Neural cell (in vitro differentiated cells): ENCODE results near the gene PLA2G2C. TPM values are rescaled to one million over a fixed set of nuclear protein-coding genes. Genes with fewer than 3 reads are reported as not detected.
"Not testable (repeated sequence)": the region's sequence is repeated elsewhere in the genome, so short reads cannot be mapped to it uniquely, and the experiment has no call there.

Source experiments
- H2AFZ ChIP-seq: fragments of 200-600, 300-800 bp; sonication (generic), shearing (Covaris generic); 2 replicates; pipeline ENCODE4 v1.6.0; 2014; ENCODE audit warnings: low read depth, mild to moderate bottlenecking, antibody characterized with exemption, low read length, moderate library complexity
- H3F3A ChIP-seq: fragments of 200-600 bp; shearing (Covaris generic); 2 replicates; pipeline ENCODE4 v1.6.1; 2016; ENCODE audit warnings: mild to moderate bottlenecking, moderate library complexity, mixed read lengths, antibody characterized with exemption, low read length; ENCODE audit not compliant: insufficient read depth, poor library complexity, severe bottlenecking
- H3K27ac ChIP-seq: fragments of 200-600, 300-800 bp; sonication (generic), shearing (Covaris generic); 2 replicates; pipeline ENCODE4 v1.5.1; 2014; ENCODE audit warnings: mild to moderate bottlenecking, low read length, moderate library complexity
- H3K27me3 ChIP-seq: fragments of 300-800, 200-600 bp; sonication (generic), shearing (Covaris generic); 2 replicates; pipeline ENCODE4 v1.6.0; 2014; ENCODE audit warnings: mild to moderate bottlenecking, low read depth, low read length, moderate library complexity; ENCODE audit not compliant: insufficient read depth
- H3K36me3 ChIP-seq: fragments of 300-800, 200-600 bp; sonication (generic), shearing (Covaris generic); 2 replicates; pipeline ENCODE4 v1.5.1; 2014; ENCODE audit warnings: mild to moderate bottlenecking, antibody characterized with exemption, low read length, moderate library complexity; ENCODE audit not compliant: insufficient read depth
- H3K4me2 ChIP-seq: fragments of 300-800, 200-600 bp; sonication (generic), shearing (Covaris generic); 2 replicates; pipeline ENCODE4 v1.6.0; 2014; ENCODE audit warnings: mild to moderate bottlenecking, low read length
- H3K4me3 ChIP-seq: fragments of 300-800, 200-600 bp; sonication (generic), shearing (Covaris generic); 2 replicates; pipeline ENCODE4 v1.5.1; 2014; ENCODE audit warnings: mild to moderate bottlenecking, low read length, moderate library complexity
- H3K79me2 ChIP-seq: fragments of 200-600 bp; shearing (Covaris generic); replicated peaks from 2 replicates; pipeline ENCODE4 v1.6.0; 2014; ENCODE audit warnings: mild to moderate bottlenecking, low read length, moderate library complexity; ENCODE audit not compliant: insufficient read depth
- H3K9ac ChIP-seq: fragments of 300-800, 200-600 bp; sonication (generic), shearing (Covaris generic); 2 replicates; pipeline ENCODE4 v1.6.1; 2016; ENCODE audit warnings: mild to moderate bottlenecking, low read length, mixed read lengths
- H3K9me2 ChIP-seq: fragments of 200-600 bp; shearing (Covaris generic); 2 replicates; pipeline ENCODE4 v1.6.1; 2016; ENCODE audit warnings: mild to moderate bottlenecking, low read length, mixed read lengths; ENCODE audit not compliant: insufficient read depth
- H3K9me3 ChIP-seq: fragments of 200-600, 300-800 bp; sonication (generic), shearing (Covaris generic); 2 replicates; pipeline ENCODE4 v1.6.1; 2016; ENCODE audit warnings: mild to moderate bottlenecking, mixed run types, low read length, moderate library complexity, mixed read lengths
- H4K20me1 ChIP-seq: fragments of 200-600 bp; shearing (Covaris generic); 2 replicates; pipeline ENCODE4 v1.6.1; 2016; ENCODE audit warnings: mild to moderate bottlenecking, mixed run types; ENCODE audit not compliant: insufficient read depth
- CTCF ChIP-seq: fragments of 450-650 bp; IDR thresholded peaks from 2 replicates; pipeline ENCODE4 v1.5.1; 2014; ENCODE audit warnings: antibody characterized with exemption, mild to moderate bottlenecking, moderate library complexity; ENCODE audit not compliant: poor library complexity, severe bottlenecking
- EP300 ChIP-seq: fragments of 450-650 bp; conservative IDR thresholded peaks from 2 replicates; pipeline ENCODE4 v1.6.1; 2014; ENCODE audit warnings: antibody characterized with exemption, mild to moderate bottlenecking, moderate library complexity; ENCODE audit not compliant: poor library complexity, severe bottlenecking
- EZH2 ChIP-seq: fragments of 200-600, 300-800 bp; shearing (Covaris generic), sonication (generic); IDR thresholded peaks from 2 replicates; pipeline ENCODE4 v1.6.1; 2014; ENCODE audit warnings: antibody characterized with exemption, low read length, borderline replicate concordance, mild to moderate bottlenecking; ENCODE audit not compliant: insufficient read depth, poor library complexity, severe bottlenecking
- MXI1 ChIP-seq: fragments of 450-650 bp; conservative IDR thresholded peaks from 2 replicates; pipeline ENCODE4 v1.6.1; 2014; ENCODE audit warnings: antibody characterized with exemption, mild to moderate bottlenecking; ENCODE audit not compliant: poor library complexity, severe bottlenecking
- POLR2AphosphoS5 ChIP-seq: IDR thresholded peaks from 2 replicates; pipeline ENCODE4 v1.6.1; 2012
- RAD21 ChIP-seq: fragments of 450-650 bp; conservative IDR thresholded peaks from 2 replicates; pipeline ENCODE4 v1.6.1; 2014; ENCODE audit warnings: antibody characterized with exemption, mild to moderate bottlenecking, moderate library complexity
- REST ChIP-seq: IDR thresholded peaks from 2 replicates; pipeline ENCODE4 v1.6.1; 2012; ENCODE audit warnings: borderline replicate concordance
- SMC3 ChIP-seq: fragments of 450-650 bp; conservative IDR thresholded peaks from 2 replicates; pipeline ENCODE4 v1.6.1; 2014; ENCODE audit warnings: antibody characterized with exemption, mild to moderate bottlenecking, moderate library complexity; ENCODE audit not compliant: poor library complexity
- TAF1 ChIP-seq: IDR thresholded peaks from 2 replicates; pipeline ENCODE4 v1.6.1; 2012; ENCODE audit warnings: low read depth
- polyA plus RNA-seq: library from polyadenylated mRNA; depleted of rRNA; stranded (reverse); fragments of >200 nt; gene quantifications from 2 replicates; pipeline ENCODE4 v1.2.3, GENCODE V29; 2014

Gene PLA2G2C
- polyA plus RNA-seq, 1 donor from 2014 or later, result not detected

GRCh38 chr1:20223106-20223505 lies 36.8 kb upstream of the PLA2G2C start:
- Histone ChIP-seq H3K79me2 (no peaks in the 10 kb centered on the region), H3K9me3 (no peaks in the 10 kb centered on the region), H3K9me2 (no peaks in the 10 kb centered on the region), H3K27ac (no peak overlapping the region), H3F3A (no peaks in the 10 kb centered on the region), H3K4me2 (no peak overlapping the region), H3K9ac (no peak overlapping the region), H3K27me3 (no peaks in the 10 kb centered on the region), H3K36me3 (no peaks in the 10 kb centered on the region), H2AFZ (no peak overlapping the region), H3K4me3 (no peak overlapping the region), H4K20me1 (no peaks in the 10 kb centered on the region)
- no peak for TF ChIP-seq EP300
- no peak for TF ChIP-seq POLR2AphosphoS5
- no peak for TF ChIP-seq REST
- TF ChIP-seq CTCF, result no peak
- no peak for TF ChIP-seq RAD21
- TF ChIP-seq TAF1, result no peak
- no peak for TF ChIP-seq MXI1
- TF ChIP-seq SMC3, result no peak
- TF ChIP-seq EZH2, result no peak

GRCh38 chr1:20220036-20220435 lies 33.7 kb upstream of the PLA2G2C start:
- Histone ChIP-seq H3K9ac (no peak overlapping the region), H3K36me3 (no peaks in the 10 kb centered on the region), H3K4me3 (no peak overlapping the region), H2AFZ (no peak overlapping the region), H4K20me1 (no peaks in the 10 kb centered on the region), H3K9me2 (no peaks in the 10 kb centered on the region), H3K4me2 (no peak overlapping the region), H3K9me3 (no peaks in the 10 kb centered on the region), H3K27ac (no peak overlapping the region), H3K27me3 (no peaks in the 10 kb centered on the region), H3F3A (no peaks in the 10 kb centered on the region), H3K79me2 (no peaks in the 10 kb centered on the region)
- TF ChIP-seq REST, result no peak
- no peak for TF ChIP-seq RAD21
- no peak for TF ChIP-seq POLR2AphosphoS5
- TF ChIP-seq EP300, result no peak
- no peak for TF ChIP-seq CTCF
- TF ChIP-seq EZH2, result no peak
- TF ChIP-seq MXI1, result no peak
- no peak for TF ChIP-seq SMC3
- no peak for TF ChIP-seq TAF1

DNA sequence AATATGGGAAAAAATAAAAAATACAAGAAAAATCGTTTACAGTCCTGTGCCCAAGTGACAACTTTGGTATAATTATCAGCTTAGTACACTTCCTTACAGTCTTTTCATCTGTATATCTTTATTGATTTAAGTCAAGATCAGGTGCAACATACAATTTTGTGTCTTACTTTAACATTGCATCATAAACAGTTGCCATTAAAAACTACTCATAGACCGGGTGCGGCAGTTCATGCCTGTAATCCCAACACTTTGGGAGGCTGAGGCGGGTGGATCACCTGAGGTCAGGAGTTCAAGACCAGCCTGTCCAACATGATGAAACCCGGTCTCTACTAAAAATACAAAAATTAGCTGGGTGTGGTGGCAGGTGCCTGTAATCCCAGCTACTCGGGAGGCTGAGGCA lies 32.7 kb upstream of the PLA2G2C start:
- not testable (repeated sequence) for H3K79me2 ChIP-seq, H3K4me3 ChIP-seq, H3F3A ChIP-seq, H3K9me2 ChIP-seq, H3K36me3 ChIP-seq, H3K4me2 ChIP-seq, H3K9me3 ChIP-seq, H3K27ac ChIP-seq, H3K27me3 ChIP-seq, H2AFZ ChIP-seq, H4K20me1 ChIP-seq, H3K9ac ChIP-seq
